WTC11 (cell line): ENCODE measurements around the gene SLC39A5. TPM values are rescaled to one million over a fixed set of nuclear protein-coding genes. Genes with fewer than 3 reads are reported as not detected.

Source experiments
- ATAC-seq: fragments of 200-7000 bp; cut with Tn5 transposase; 2 replicates; pipeline ENCODE4 v1.10.0; 2021; ENCODE audit warnings: mild to moderate bottlenecking, moderate library complexity
- CTCF ChIA-PET: fragments of 300-600 bp; sonication (Branson Sonifier 250); formaldehyde crosslinking; loops from one replicate; lab custom pipeline; 2021; ENCODE audit warnings: antibody characterized with exemption; lab: Charles Lee
- POLR2A ChIA-PET: fragments of 350-600 bp; sonication (Branson Sonifier 250); formaldehyde crosslinking; loops from one replicate; lab custom pipeline; 2021; ENCODE audit warnings: antibody characterized with exemption; lab: Charles Lee
- DNase-seq: peaks from one replicate; pipeline ENCODE4 v3.0.0; 2021; ENCODE audit warnings: low spot score
- H3K27ac Mint-ChIP-seq: 2 replicates; pipeline ENCODE4 v1.8.0; 2021; ENCODE audit warnings: mixed read lengths
- H3K27me3 Mint-ChIP-seq: 2 replicates; pipeline ENCODE4 v1.8.0; 2021; ENCODE audit warnings: low read depth, mild to moderate bottlenecking, moderate library complexity, mixed read lengths
- H3K36me3 Mint-ChIP-seq: 2 replicates; pipeline ENCODE4 v1.8.0; 2021; ENCODE audit warnings: mixed read lengths
- H3K4me1 Mint-ChIP-seq: 2 replicates; pipeline ENCODE4 v1.8.0; 2022; ENCODE audit warnings: mixed read lengths
- H3K4me3 Mint-ChIP-seq: 2 replicates; pipeline ENCODE4 v1.8.0; 2021; ENCODE audit warnings: mild to moderate bottlenecking, moderate library complexity, mixed read lengths
- H3K9me3 Mint-ChIP-seq: 2 replicates; pipeline ENCODE4 v1.8.0; 2021; ENCODE audit warnings: mixed read lengths
- EMX1 ChIP-seq: fragments of 250-450 bp; sonication (Bioruptor Pico); IDR thresholded peaks from 2 replicates; pipeline ENCODE4 v1.8.0; 2021; ENCODE audit warnings: mild to moderate bottlenecking
- ESRRA ChIP-seq: sonication (generic); formaldehyde crosslinking; IDR thresholded peaks from 2 replicates; pipeline ENCODE4 v1.8.1; 2022; ENCODE audit warnings: mild to moderate bottlenecking, missing genetic modification reagents, borderline replicate concordance
- FOXP1 ChIP-seq: sonication (generic); formaldehyde crosslinking; IDR thresholded peaks from 2 replicates; pipeline ENCODE4 v1.8.0; 2022; ENCODE audit warnings: missing genetic modification reagents, mild to moderate bottlenecking, moderate library complexity, borderline replicate concordance
- KAT7 ChIP-seq: sonication (generic); formaldehyde crosslinking; IDR thresholded peaks from 2 replicates; pipeline ENCODE4 v1.8.1; 2023; ENCODE audit warnings: missing genetic modification reagents, mild to moderate bottlenecking, borderline replicate concordance
- MYBL2 ChIP-seq: sonication (generic); formaldehyde crosslinking; IDR thresholded peaks from 2 replicates; pipeline ENCODE4 v1.8.1; 2023; ENCODE audit warnings: mild to moderate bottlenecking, moderate library complexity, missing genetic modification reagents
- NFE2L1 ChIP-seq: sonication (generic); formaldehyde crosslinking; IDR thresholded peaks from 2 replicates; pipeline ENCODE4 v1.8.1; 2023; ENCODE audit warnings: missing genetic modification reagents
- NR2C2 ChIP-seq: sonication (generic); formaldehyde crosslinking; IDR thresholded peaks from 2 replicates; pipeline ENCODE4 v1.8.0; 2022; ENCODE audit warnings: mild to moderate bottlenecking, missing genetic modification reagents
- NR3C1 ChIP-seq: sonication (generic); formaldehyde crosslinking; conservative IDR thresholded peaks from 2 replicates; pipeline ENCODE4 v1.8.1; 2023; ENCODE audit warnings: low read depth, mild to moderate bottlenecking, missing genetic modification reagents
- PRRX2 ChIP-seq: fragments of 250-450 bp; sonication (Bioruptor Pico); IDR thresholded peaks from 2 replicates; pipeline ENCODE4 v1.8.0; 2021; ENCODE audit warnings: mild to moderate bottlenecking
- RORB ChIP-seq: fragments of 250-450 bp; sonication (Bioruptor Pico); IDR thresholded peaks from 2 replicates; pipeline ENCODE4 v1.9.0; 2021; ENCODE audit warnings: mild to moderate bottlenecking
- SOX15 ChIP-seq: fragments of 250-450 bp; sonication (Bioruptor Pico); IDR thresholded peaks from 2 replicates; pipeline ENCODE4 v1.9.0; 2021; ENCODE audit warnings: mild to moderate bottlenecking
- ZBTB21 ChIP-seq: sonication (generic); formaldehyde crosslinking; IDR thresholded peaks from 2 replicates; pipeline ENCODE4 v1.8.1; 2023; ENCODE audit warnings: mild to moderate bottlenecking, missing genetic modification reagents, borderline replicate concordance
- ZNF138 ChIP-seq: sonication (generic); formaldehyde crosslinking; conservative IDR thresholded peaks from 2 replicates; pipeline ENCODE4 v1.8.1; 2022; ENCODE audit warnings: mild to moderate bottlenecking, moderate library complexity, missing genetic modification reagents
- ZNF416 ChIP-seq: fragments of 250-450 bp; sonication (Bioruptor Pico); IDR thresholded peaks from 2 replicates; pipeline ENCODE4 v1.9.0; 2021; ENCODE audit warnings: mild to moderate bottlenecking, inconsistent platforms
- ZNF671 ChIP-seq: fragments of 250-450 bp; sonication (Bioruptor Pico); IDR thresholded peaks from 2 replicates; pipeline ENCODE4 v1.8.0; 2021; ENCODE audit warnings: mild to moderate bottlenecking
- total RNA-seq: library from RNA; stranded (reverse); gene quantifications from 3 replicates; pipeline ENCODE4 v1.2.3, GENCODE V29; 2021
- TF ChIP-seq, protein P1 (sequence below): sonication (generic); formaldehyde crosslinking; IDR thresholded peaks from 2 replicates; pipeline ENCODE4 v1.8.1; 2023; ENCODE audit warnings: mild to moderate bottlenecking, missing genetic modification reagents, borderline replicate concordance
- TF ChIP-seq, protein P2 (sequence below): sonication (generic); formaldehyde crosslinking; IDR thresholded peaks from 2 replicates; pipeline ENCODE4 v1.8.0; 2023; ENCODE audit warnings: mild to moderate bottlenecking, missing genetic modification reagents
- TF ChIP-seq, protein P3 (sequence below): sonication (generic); formaldehyde crosslinking; IDR thresholded peaks from 2 replicates; pipeline ENCODE4 v1.8.0; 2022; ENCODE audit warnings: mild to moderate bottlenecking, missing genetic modification reagents
- TF ChIP-seq, protein P4 (sequence below): sonication (generic); formaldehyde crosslinking; IDR thresholded peaks from 2 replicates; pipeline ENCODE4 v1.8.0; 2022; ENCODE audit warnings: mild to moderate bottlenecking, missing genetic modification reagents
- TF ChIP-seq, protein P5 (sequence below): fragments of 250-450 bp; sonication (Bioruptor Pico); IDR thresholded peaks from 2 replicates; pipeline ENCODE4 v1.8.0; 2021; ENCODE audit warnings: mild to moderate bottlenecking
- TF ChIP-seq, protein P6 (sequence below): sonication (generic); formaldehyde crosslinking; IDR thresholded peaks from 2 replicates; pipeline ENCODE4 v1.8.1; 2022; ENCODE audit warnings: mild to moderate bottlenecking, moderate library complexity, missing genetic modification reagents
- TF ChIP-seq, protein P7 (sequence below): sonication (generic); formaldehyde crosslinking; conservative IDR thresholded peaks from 2 replicates; pipeline ENCODE4 v1.8.1; 2023; ENCODE audit warnings: mild to moderate bottlenecking, low read depth, missing genetic modification reagents, moderate library complexity
- TF ChIP-seq, protein P8 (sequence below): sonication (generic); formaldehyde crosslinking; conservative IDR thresholded peaks from 2 replicates; pipeline ENCODE4 v1.8.1; 2022; ENCODE audit warnings: mild to moderate bottlenecking, missing genetic modification reagents

The SLC39A5 gene
- total RNA-seq, 1 experiment from 2014 or later, result 0.26 TPM

DNA sequence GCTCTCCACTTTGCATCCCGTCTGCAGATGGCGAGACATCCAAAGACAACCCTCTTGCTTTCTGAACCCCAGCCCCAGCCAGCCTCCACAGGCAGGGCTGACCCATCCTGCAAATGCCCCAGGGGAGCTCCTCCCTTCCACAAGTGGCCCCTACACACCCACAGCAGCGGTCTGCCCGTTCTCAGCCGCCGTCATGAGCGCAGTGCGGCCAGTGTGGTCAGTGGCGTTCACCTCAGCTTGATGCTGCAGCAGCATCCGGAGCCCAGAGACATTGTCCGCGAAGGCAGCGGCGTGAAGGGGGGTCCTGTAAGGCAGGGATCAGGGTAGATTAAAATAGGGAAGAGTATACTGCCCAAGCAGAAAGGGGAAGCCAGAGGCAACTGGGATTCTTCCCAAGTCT, 14.6 kb downstream of the SLC39A5 start (continued):
- TF ChIP-seq, protein P1, sequence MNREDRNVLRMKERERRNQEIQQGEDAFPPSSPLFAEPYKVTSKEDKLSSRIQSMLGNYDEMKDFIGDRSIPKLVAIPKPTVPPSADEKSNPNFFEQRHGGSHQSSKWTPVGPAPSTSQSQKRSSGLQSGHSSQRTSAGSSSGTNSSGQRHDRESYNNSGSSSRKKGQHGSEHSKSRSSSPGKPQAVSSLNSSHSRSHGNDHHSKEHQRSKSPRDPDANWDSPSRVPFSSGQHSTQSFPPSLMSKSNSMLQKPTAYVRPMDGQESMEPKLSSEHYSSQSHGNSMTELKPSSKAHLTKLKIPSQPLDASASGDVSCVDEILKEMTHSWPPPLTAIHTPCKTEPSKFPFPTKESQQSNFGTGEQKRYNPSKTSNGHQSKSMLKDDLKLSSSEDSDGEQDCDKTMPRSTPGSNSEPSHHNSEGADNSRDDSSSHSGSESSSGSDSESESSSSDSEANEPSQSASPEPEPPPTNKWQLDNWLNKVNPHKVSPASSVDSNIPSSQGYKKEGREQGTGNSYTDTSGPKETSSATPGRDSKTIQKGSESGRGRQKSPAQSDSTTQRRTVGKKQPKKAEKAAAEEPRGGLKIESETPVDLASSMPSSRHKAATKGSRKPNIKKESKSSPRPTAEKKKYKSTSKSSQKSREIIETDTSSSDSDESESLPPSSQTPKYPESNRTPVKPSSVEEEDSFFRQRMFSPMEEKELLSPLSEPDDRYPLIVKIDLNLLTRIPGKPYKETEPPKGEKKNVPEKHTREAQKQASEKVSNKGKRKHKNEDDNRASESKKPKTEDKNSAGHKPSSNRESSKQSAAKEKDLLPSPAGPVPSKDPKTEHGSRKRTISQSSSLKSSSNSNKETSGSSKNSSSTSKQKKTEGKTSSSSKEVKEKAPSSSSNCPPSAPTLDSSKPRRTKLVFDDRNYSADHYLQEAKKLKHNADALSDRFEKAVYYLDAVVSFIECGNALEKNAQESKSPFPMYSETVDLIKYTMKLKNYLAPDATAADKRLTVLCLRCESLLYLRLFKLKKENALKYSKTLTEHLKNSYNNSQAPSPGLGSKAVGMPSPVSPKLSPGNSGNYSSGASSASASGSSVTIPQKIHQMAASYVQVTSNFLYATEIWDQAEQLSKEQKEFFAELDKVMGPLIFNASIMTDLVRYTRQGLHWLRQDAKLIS (CRISPR knock-in tag), result no peak
- TF ChIP-seq, protein P2, sequence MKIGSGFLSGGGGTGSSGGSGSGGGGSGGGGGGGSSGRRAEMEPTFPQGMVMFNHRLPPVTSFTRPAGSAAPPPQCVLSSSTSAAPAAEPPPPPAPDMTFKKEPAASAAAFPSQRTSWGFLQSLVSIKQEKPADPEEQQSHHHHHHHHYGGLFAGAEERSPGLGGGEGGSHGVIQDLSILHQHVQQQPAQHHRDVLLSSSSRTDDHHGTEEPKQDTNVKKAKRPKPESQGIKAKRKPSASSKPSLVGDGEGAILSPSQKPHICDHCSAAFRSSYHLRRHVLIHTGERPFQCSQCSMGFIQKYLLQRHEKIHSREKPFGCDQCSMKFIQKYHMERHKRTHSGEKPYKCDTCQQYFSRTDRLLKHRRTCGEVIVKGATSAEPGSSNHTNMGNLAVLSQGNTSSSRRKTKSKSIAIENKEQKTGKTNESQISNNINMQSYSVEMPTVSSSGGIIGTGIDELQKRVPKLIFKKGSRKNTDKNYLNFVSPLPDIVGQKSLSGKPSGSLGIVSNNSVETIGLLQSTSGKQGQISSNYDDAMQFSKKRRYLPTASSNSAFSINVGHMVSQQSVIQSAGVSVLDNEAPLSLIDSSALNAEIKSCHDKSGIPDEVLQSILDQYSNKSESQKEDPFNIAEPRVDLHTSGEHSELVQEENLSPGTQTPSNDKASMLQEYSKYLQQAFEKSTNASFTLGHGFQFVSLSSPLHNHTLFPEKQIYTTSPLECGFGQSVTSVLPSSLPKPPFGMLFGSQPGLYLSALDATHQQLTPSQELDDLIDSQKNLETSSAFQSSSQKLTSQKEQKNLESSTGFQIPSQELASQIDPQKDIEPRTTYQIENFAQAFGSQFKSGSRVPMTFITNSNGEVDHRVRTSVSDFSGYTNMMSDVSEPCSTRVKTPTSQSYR, result no peak
- TF ChIP-seq, protein P3, sequence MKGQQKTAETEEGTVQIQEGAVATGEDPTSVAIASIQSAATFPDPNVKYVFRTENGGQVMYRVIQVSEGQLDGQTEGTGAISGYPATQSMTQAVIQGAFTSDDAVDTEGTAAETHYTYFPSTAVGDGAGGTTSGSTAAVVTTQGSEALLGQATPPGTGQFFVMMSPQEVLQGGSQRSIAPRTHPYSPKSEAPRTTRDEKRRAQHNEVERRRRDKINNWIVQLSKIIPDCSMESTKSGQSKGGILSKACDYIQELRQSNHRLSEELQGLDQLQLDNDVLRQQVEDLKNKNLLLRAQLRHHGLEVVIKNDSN (CRISPR knock-in tag), result no peak
- no peak for TF ChIP-seq EMX1 (CRISPR knock-in tag)
- TF ChIP-seq, protein P4, sequence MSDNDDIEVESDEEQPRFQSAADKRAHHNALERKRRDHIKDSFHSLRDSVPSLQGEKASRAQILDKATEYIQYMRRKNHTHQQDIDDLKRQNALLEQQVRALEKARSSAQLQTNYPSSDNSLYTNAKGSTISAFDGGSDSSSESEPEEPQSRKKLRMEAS (CRISPR knock-in tag), result no peak

DNA sequence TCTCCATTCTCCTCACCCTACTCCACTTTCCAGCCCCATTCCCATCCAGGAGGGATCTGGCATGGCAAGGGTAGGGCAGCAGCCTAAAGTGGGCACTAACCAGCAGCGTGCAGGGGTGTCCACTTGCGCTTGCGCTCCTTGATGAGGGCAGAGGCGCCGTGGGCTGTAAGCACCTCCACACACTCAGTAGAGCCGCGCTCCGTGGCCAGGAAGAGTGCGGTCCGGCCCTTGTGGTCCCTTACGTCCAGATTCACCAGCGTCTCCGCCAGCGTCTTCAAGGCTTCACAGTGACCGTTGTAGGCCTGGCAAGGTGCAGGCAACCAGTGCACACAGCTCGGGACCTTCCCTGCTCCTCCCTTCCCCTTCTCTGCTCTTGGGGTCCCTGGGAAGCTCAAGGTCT, 18.1 kb downstream of the SLC39A5 start:
- Mint-ChIP-seq H3K9me3 (no peaks in the 10 kb centered on the region), H3K4me3 (no peak overlapping the region), H3K27me3 (no peaks in the 10 kb centered on the region), H3K4me1 (no peaks in the 10 kb centered on the region), H3K27ac (no peak overlapping the region), H3K36me3 (peaks cover 63% of the 10 kb centered on the region)
- CTCF ChIA-PET, result interaction anchor here (0.6 to 2.6 kb wide), 5 partner anchors 10 to 129 kb away, joined by 3 to 9 read pairs (median 3); partner anchors contain the start of genes ANKRD52 and ZC3H10
- DNase-seq (no peak), ATAC-seq (no peak)
- TF ChIP-seq MYBL2 (CRISPR knock-in tag) (no peak), ZNF138 (CRISPR knock-in tag) (no peak), NFE2L1 (CRISPR knock-in tag) (no peak), FOXP1 (CRISPR knock-in tag) (no peak), RORB (no peak), ESRRA (CRISPR knock-in tag) (no peak), NR2C2 (CRISPR knock-in tag) (no peak), KAT7 (CRISPR knock-in tag) (no peak), NR3C1 (CRISPR knock-in tag) (no peak), ZBTB21 (no peak), ZNF416 (CRISPR knock-in tag) (no peak), PRRX2 (CRISPR knock-in tag) (no peak), ZNF671 (CRISPR knock-in tag) (no peak), SOX15 (CRISPR knock-in tag) (no peak)
- TF ChIP-seq, protein P5, sequence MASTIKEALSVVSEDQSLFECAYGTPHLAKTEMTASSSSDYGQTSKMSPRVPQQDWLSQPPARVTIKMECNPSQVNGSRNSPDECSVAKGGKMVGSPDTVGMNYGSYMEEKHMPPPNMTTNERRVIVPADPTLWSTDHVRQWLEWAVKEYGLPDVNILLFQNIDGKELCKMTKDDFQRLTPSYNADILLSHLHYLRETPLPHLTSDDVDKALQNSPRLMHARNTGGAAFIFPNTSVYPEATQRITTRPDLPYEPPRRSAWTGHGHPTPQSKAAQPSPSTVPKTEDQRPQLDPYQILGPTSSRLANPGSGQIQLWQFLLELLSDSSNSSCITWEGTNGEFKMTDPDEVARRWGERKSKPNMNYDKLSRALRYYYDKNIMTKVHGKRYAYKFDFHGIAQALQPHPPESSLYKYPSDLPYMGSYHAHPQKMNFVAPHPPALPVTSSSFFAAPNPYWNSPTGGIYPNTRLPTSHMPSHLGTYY (CRISPR knock-in tag), result no peak
- TF ChIP-seq, protein P6, sequence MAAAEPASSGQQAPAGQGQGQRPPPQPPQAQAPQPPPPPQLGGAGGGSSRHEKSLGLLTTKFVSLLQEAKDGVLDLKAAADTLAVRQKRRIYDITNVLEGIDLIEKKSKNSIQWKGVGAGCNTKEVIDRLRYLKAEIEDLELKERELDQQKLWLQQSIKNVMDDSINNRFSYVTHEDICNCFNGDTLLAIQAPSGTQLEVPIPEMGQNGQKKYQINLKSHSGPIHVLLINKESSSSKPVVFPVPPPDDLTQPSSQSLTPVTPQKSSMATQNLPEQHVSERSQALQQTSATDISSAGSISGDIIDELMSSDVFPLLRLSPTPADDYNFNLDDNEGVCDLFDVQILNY, result no peak
- TF ChIP-seq, protein P7, sequence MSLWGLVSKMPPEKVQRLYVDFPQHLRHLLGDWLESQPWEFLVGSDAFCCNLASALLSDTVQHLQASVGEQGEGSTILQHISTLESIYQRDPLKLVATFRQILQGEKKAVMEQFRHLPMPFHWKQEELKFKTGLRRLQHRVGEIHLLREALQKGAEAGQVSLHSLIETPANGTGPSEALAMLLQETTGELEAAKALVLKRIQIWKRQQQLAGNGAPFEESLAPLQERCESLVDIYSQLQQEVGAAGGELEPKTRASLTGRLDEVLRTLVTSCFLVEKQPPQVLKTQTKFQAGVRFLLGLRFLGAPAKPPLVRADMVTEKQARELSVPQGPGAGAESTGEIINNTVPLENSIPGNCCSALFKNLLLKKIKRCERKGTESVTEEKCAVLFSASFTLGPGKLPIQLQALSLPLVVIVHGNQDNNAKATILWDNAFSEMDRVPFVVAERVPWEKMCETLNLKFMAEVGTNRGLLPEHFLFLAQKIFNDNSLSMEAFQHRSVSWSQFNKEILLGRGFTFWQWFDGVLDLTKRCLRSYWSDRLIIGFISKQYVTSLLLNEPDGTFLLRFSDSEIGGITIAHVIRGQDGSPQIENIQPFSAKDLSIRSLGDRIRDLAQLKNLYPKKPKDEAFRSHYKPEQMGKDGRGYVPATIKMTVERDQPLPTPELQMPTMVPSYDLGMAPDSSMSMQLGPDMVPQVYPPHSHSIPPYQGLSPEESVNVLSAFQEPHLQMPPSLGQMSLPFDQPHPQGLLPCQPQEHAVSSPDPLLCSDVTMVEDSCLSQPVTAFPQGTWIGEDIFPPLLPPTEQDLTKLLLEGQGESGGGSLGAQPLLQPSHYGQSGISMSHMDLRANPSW (CRISPR knock-in tag), result no peak
- TF ChIP-seq, protein P4 (CRISPR knock-in tag), result no peak
- TF ChIP-seq, protein P8, sequence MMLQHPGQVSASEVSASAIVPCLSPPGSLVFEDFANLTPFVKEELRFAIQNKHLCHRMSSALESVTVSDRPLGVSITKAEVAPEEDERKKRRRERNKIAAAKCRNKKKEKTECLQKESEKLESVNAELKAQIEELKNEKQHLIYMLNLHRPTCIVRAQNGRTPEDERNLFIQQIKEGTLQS (CRISPR knock-in tag), result no peak
- POLR2A ChIA-PET, result interaction anchor here (0.5 kb wide), 2 partner anchors 17 to 68 kb away, joined by 3 to 4 read pairs; partner anchors contain the start of gene CNPY2
